Neural progenitor cell (in vitro differentiated cells): ENCODE measurements around the gene ATL3. TPM values are rescaled to one million over a fixed set of nuclear protein-coding genes. Genes with fewer than 3 reads are reported as not detected.

Experiments
- DNase-seq: peaks from one replicate; pipeline ENCODE4 v3.0.0-alpha.2; 2016; ENCODE audit warnings: low spot score
- H2AFZ ChIP-seq: fragments of 200-600 bp; sonication (generic); replicated peaks from 2 replicates; pipeline ENCODE4 v1.6.1; 2016; ENCODE audit warnings: antibody characterized with exemption
- H3F3A ChIP-seq: fragments of 200-600 bp; sonication (generic); 2 replicates; pipeline ENCODE4 v1.6.1; 2016; ENCODE audit warnings: antibody characterized with exemption, low read depth
- H3K27ac ChIP-seq: fragments of 200-600 bp; sonication (generic); 2 replicates; pipeline ENCODE4 v1.5.1; 2016; ENCODE audit warnings: mild to moderate bottlenecking
- H3K27me3 ChIP-seq: fragments of 200-600 bp; sonication (generic); 2 replicates; pipeline ENCODE4 v1.6.1; 2016; ENCODE audit warnings: mild to moderate bottlenecking, moderate library complexity
- H3K36me3 ChIP-seq: fragments of 200-600 bp; sonication (generic); 2 replicates; pipeline ENCODE4 v1.5.1; 2016
- H3K4me1 ChIP-seq: fragments of 200-600 bp; sonication (generic); 2 replicates; pipeline ENCODE4 v1.6.1; 2016; ENCODE audit warnings: mixed run types
- H3K4me2 ChIP-seq: fragments of 200-600 bp; sonication (generic); 2 replicates; pipeline ENCODE4 v1.6.1; 2016
- H3K4me3 ChIP-seq: fragments of 200-600 bp; sonication (generic); 2 replicates; pipeline ENCODE4 v1.5.1; 2016
- H3K79me2 ChIP-seq: fragments of 200-600 bp; sonication (generic); 2 replicates; pipeline ENCODE4 v1.6.1; 2016; ENCODE audit warnings: low read depth
- H3K9ac ChIP-seq: fragments of 200-600 bp; sonication (generic); 2 replicates; pipeline ENCODE4 v1.6.1; 2016
- H3K9me3 ChIP-seq: fragments of 200-600 bp; sonication (generic); 2 replicates; pipeline ENCODE4 v1.5.1; 2016; ENCODE audit warnings: low read depth
- H4K20me1 ChIP-seq: fragments of 200-600 bp; sonication (generic); 2 replicates; pipeline ENCODE4 v1.6.1; 2016; ENCODE audit warnings: low read depth
- H3K27ac Mint-ChIP-seq: 3 replicates; pipeline ENCODE4 v1.8.0; 2021; ENCODE audit warnings: mixed read lengths
- H3K27me3 Mint-ChIP-seq: 2 replicates; pipeline ENCODE4 v1.8.0; 2022; ENCODE audit warnings: low read depth, mild to moderate bottlenecking, inconsistent platforms, moderate library complexity, mixed read lengths; ENCODE audit not compliant: insufficient read depth
- H3K36me3 Mint-ChIP-seq: 3 replicates; pipeline ENCODE4 v1.8.0; 2021; ENCODE audit warnings: mixed read lengths
- H3K4me1 Mint-ChIP-seq: 3 replicates; pipeline ENCODE4 v1.8.0; 2021; ENCODE audit warnings: mixed read lengths
- H3K4me3 Mint-ChIP-seq: 3 replicates; pipeline ENCODE4 v1.8.0; 2021; ENCODE audit warnings: mild to moderate bottlenecking, moderate library complexity, mixed read lengths
- H3K9me3 Mint-ChIP-seq: 3 replicates; pipeline ENCODE4 v1.8.0; 2020; ENCODE audit warnings: mixed read lengths
- CTCF ChIP-seq: fragments of 200-600 bp; sonication (generic); IDR thresholded peaks from 2 replicates; pipeline ENCODE4 v1.5.1; 2017; ENCODE audit warnings: antibody characterized with exemption, mild to moderate bottlenecking
- EZH2 ChIP-seq: fragments of 200-600 bp; sonication (generic); IDR thresholded peaks from 2 replicates; pipeline ENCODE4 v1.6.1; 2017; ENCODE audit warnings: antibody characterized with exemption, mild to moderate bottlenecking, moderate library complexity
- EZH2phosphoT487 ChIP-seq: fragments of 200-600 bp; sonication (generic); IDR thresholded peaks from 2 replicates; pipeline ENCODE4 v1.6.1; 2017; ENCODE audit warnings: antibody characterized with exemption
- total RNA-seq: library from RNA; depleted of rRNA; stranded (reverse); fragments of >200 nt; gene quantifications from 2 replicates; pipeline ENCODE4 v1.2.3, GENCODE V29; 2015; ENCODE audit warnings: low replicate concordance

ATL3 gene
- total RNA-seq, 1 donor from 2014 or later, result 19.5 TPM

- no peaks in the 10 kb centered on the region for H3K36me3 ChIP-seq
- H3K27ac ChIP-seq, result no peak overlapping the region
- Mint-ChIP-seq H3K4me1 (peaks cover 9% of the 10 kb centered on the region), H3K27me3 (peaks cover 4% of the 10 kb centered on the region), H3K36me3 (no peaks in the 10 kb centered on the region), H3K27ac (no peak overlapping the region), H3K4me3 (no peak overlapping the region), H3K9me3 (no peaks in the 10 kb centered on the region)
- H3K27me3 ChIP-seq, result no peaks in the 10 kb centered on the region
- no peak overlapping the region for H2AFZ ChIP-seq
- H4K20me1 ChIP-seq, result peaks cover 9% of the 10 kb centered on the region
- H3K4me1 ChIP-seq, result peaks cover 7% of the 10 kb centered on the region
- TF ChIP-seq EZH2, result no peak
- TF ChIP-seq EZH2phosphoT487, result no peak
- TF ChIP-seq CTCF, result no peak
- no peak for DNase-seq
- no peak overlapping the region for H3K9ac ChIP-seq
- no peak overlapping the region for H3K4me3 ChIP-seq
- peaks cover 20% of the 10 kb centered on the region for H3F3A ChIP-seq
- peaks cover 21% of the 10 kb centered on the region for H3K79me2 ChIP-seq
- H3K4me2 ChIP-seq, result no peak overlapping the region
- H3K9me3 ChIP-seq, result no peaks in the 10 kb centered on the region
Observed at GRCh38 chr11:63673579-63673978, 2.4 kb upstream of the ATL3 start.

GRCh38 chr11:63672936-63673539 lies 1.9 kb upstream of the ATL3 start:
- Histone ChIP-seq H3K27ac (no peak overlapping the region), H3K27me3 (no peaks in the 10 kb centered on the region), H3F3A (peaks cover 20% of the 10 kb centered on the region), H3K4me2 (no peak overlapping the region), H3K4me3 (no peak overlapping the region), H3K9ac (no peak overlapping the region), H2AFZ (no peak overlapping the region), H3K36me3 (no peaks in the 10 kb centered on the region), H3K9me3 (no peaks in the 10 kb centered on the region), H4K20me1 (peaks cover 13% of the 10 kb centered on the region), H3K4me1 (peaks cover 7% of the 10 kb centered on the region), H3K79me2 (peaks cover 26% of the 10 kb centered on the region)
- Mint-ChIP-seq H3K36me3 (no peaks in the 10 kb centered on the region), H3K9me3 (no peaks in the 10 kb centered on the region), H3K27ac (no peak overlapping the region), H3K4me1 (peaks cover 9% of the 10 kb centered on the region), H3K27me3 (peaks cover 4% of the 10 kb centered on the region), H3K4me3 (peak overlapping the region; percentile 7)
- DNase-seq, result no peak
- TF ChIP-seq CTCF, result no peak
- TF ChIP-seq EZH2phosphoT487, result no peak
- TF ChIP-seq EZH2, result no peak

- Histone ChIP-seq H4K20me1 (peaks cover 17% of the 10 kb centered on the region), H3K4me2 (no peak overlapping the region), H3K27ac (no peak overlapping the region), H3K4me3 (no peak overlapping the region), H3K9me3 (no peaks in the 10 kb centered on the region), H3K9ac (no peak overlapping the region), H2AFZ (no peak overlapping the region), H3F3A (peaks cover 20% of the 10 kb centered on the region), H3K27me3 (no peaks in the 10 kb centered on the region), H3K36me3 (no peaks in the 10 kb centered on the region), H3K79me2 (peaks cover 35% of the 10 kb centered on the region), H3K4me1 (peaks cover 7% of the 10 kb centered on the region)
- Mint-ChIP-seq H3K4me3 (peak overlapping the region; percentile 81), H3K27me3 (peaks cover 4% of the 10 kb centered on the region), H3K36me3 (peaks cover 4% of the 10 kb centered on the region), H3K9me3 (no peaks in the 10 kb centered on the region), H3K27ac (no peak overlapping the region), H3K4me1 (peaks cover 9% of the 10 kb centered on the region)
- no peak for DNase-seq
- no peak for TF ChIP-seq EZH2
- TF ChIP-seq EZH2phosphoT487, result no peak
- TF ChIP-seq CTCF, result no peak
Observed at GRCh38 chr11:63672156-63672463, 934 bp upstream of the ATL3 start.
